HepG2 (cell line): Measurements from ENCODE around the gene HEXD. TPM values are rescaled to one million over a fixed set of nuclear protein-coding genes. Genes with fewer than 3 reads are reported as not detected.
A peak's percentile ranks its signal among the peaks of the same experiment; 100 is the strongest.

Source experiments
- CBX2 ChIP-seq, 2 experiments: fragments of 200-600 bp in 1 of 2; sonication (generic); formaldehyde crosslinking in 1 of 2; IDR thresholded peaks; 2 replicates each; pipeline versions ENCODE4 v1.7.0 to v1.8.1; 2018 to 2022; ENCODE audit warnings: low read depth in 2 of 2, low read length in 1 of 2, mild to moderate bottlenecking in 1 of 2, missing genetic modification reagents in 1 of 2
- EED ChIP-seq: sonication (generic); formaldehyde crosslinking; IDR thresholded peaks from 2 replicates; pipeline ENCODE4 v1.5.0; 2020; ENCODE audit warnings: mild to moderate bottlenecking, missing genetic modification reagents
- ELF1 ChIP-seq: sonication (generic); formaldehyde crosslinking; IDR thresholded peaks from 2 replicates; pipeline ENCODE4 v1.4.0; 2020; ENCODE audit warnings: missing genetic modification reagents
- GATA4 ChIP-seq: sonication (generic); IDR thresholded peaks from 2 replicates; pipeline ENCODE4 v1.6.1; 2016; ENCODE audit warnings: antibody characterized with exemption, low read depth, borderline replicate concordance
- JUND ChIP-seq: sonication (generic); formaldehyde crosslinking; IDR thresholded peaks from 2 replicates; pipeline ENCODE4 v1.8.0; 2022; ENCODE audit warnings: mild to moderate bottlenecking, missing genetic modification reagents
- MLLT10 ChIP-seq: sonication (generic); formaldehyde crosslinking; IDR thresholded peaks from 2 replicates; pipeline ENCODE4 v1.4.0; 2020; ENCODE audit warnings: missing genetic modification reagents
- RXRB ChIP-seq: IDR thresholded peaks from 2 replicates; pipeline ENCODE4 v1.6.1; 2016; ENCODE audit warnings: borderline replicate concordance, missing genetic modification reagents, missing compliant biosample characterization
- SP140L ChIP-seq: sonication (generic); formaldehyde crosslinking; IDR thresholded peaks from 2 replicates; pipeline ENCODE4 v1.4.0; 2020; ENCODE audit warnings: missing genetic modification reagents, borderline replicate concordance
- TAF1 ChIP-seq: sonication (generic); formaldehyde crosslinking; IDR thresholded peaks from 2 replicates; pipeline ENCODE4 v1.4.0; 2020; ENCODE audit warnings: missing genetic modification reagents
- ZBTB7B ChIP-seq: sonication (generic); formaldehyde crosslinking; IDR thresholded peaks from 2 replicates; pipeline ENCODE4 v1.4.0; 2020; ENCODE audit warnings: missing genetic modification reagents
- ZNF234 ChIP-seq: sonication (generic); formaldehyde crosslinking; conservative IDR thresholded peaks from 2 replicates; pipeline ENCODE4 v1.5.1; 2020; ENCODE audit warnings: mild to moderate bottlenecking, missing genetic modification reagents
- ZNF317 ChIP-seq: sonication (generic); formaldehyde crosslinking; IDR thresholded peaks from 2 replicates; pipeline ENCODE4 v1.5.0; 2020; ENCODE audit warnings: mild to moderate bottlenecking, missing genetic modification reagents
- ZNF570 ChIP-seq: sonication (generic); formaldehyde crosslinking; IDR thresholded peaks from 2 replicates; pipeline ENCODE4 v1.4.0; 2020; ENCODE audit warnings: mild to moderate bottlenecking, missing genetic modification reagents, borderline replicate concordance
- ZNF607 ChIP-seq: sonication (generic); formaldehyde crosslinking; IDR thresholded peaks from 2 replicates; pipeline ENCODE4 v1.5.1; 2020; ENCODE audit warnings: missing genetic modification reagents, mild to moderate bottlenecking, borderline replicate concordance
- ZNF75D ChIP-seq: sonication (generic); formaldehyde crosslinking; IDR thresholded peaks from 2 replicates; pipeline ENCODE4 v1.8.1; 2023; ENCODE audit warnings: missing genetic modification reagents, mild to moderate bottlenecking, borderline replicate concordance
- ZNF879 ChIP-seq: sonication (generic); formaldehyde crosslinking; IDR thresholded peaks from 2 replicates; pipeline ENCODE4 v1.8.1; 2023; ENCODE audit warnings: missing genetic modification reagents
- ZSCAN20 ChIP-seq: sonication (generic); formaldehyde crosslinking; IDR thresholded peaks from 2 replicates; pipeline ENCODE4 v1.4.0; 2020; ENCODE audit warnings: missing genetic modification reagents, mild to moderate bottlenecking, borderline replicate concordance
- polyA plus RNA-seq, 8 experiments: library from polyadenylated mRNA; depleted of rRNA in 3 of 8; stranded (reverse) in 7 of 8; unstranded in 1 of 8; fragments of >200 nt; fragmentation: Illumina TruSeq in 4 of 8; extraction: Trizol in 4 of 8; gene quantifications; 2 replicates each; pipeline versions ENCODE4 v1.2.1 to v1.2.3, GENCODE V29; 2011 to 2016; ENCODE audit warnings: low read depth in 4 of 8, missing spikeins in 1 of 8, mixed read lengths in 1 of 8; ENCODE audit not compliant: insufficient read depth in 1 of 8
- total RNA-seq, 5 experiments: library from RNA; depleted of rRNA; stranded (reverse); fragments of >200 nt; fragmentation: Illumina TruSeq; extraction: Trizol; gene quantifications; 2 replicates each; pipeline ENCODE4 v1.2.3, GENCODE V29; 2016; ENCODE audit warnings: low read depth in 1 of 5
- TF ChIP-seq, protein P1 (sequence below): sonication (generic); formaldehyde crosslinking; IDR thresholded peaks from 2 replicates; pipeline ENCODE4 v1.4.0; 2020; ENCODE audit warnings: low read depth, mild to moderate bottlenecking, missing genetic modification reagents
- TF ChIP-seq, protein P2 (sequence below): IDR thresholded peaks from 2 replicates; pipeline ENCODE4 v1.6.1; 2016; ENCODE audit warnings: mild to moderate bottlenecking, missing biosample characterization, missing genetic modification reagents
- TF ChIP-seq, protein P3 (sequence below): sonication (generic); formaldehyde crosslinking; IDR thresholded peaks from 2 replicates; pipeline ENCODE4 v1.8.1; 2022; ENCODE audit warnings: mild to moderate bottlenecking, missing genetic modification reagents
- TF ChIP-seq, protein P4 (sequence below): sonication (generic); formaldehyde crosslinking; IDR thresholded peaks from 2 replicates; pipeline ENCODE4 v1.4.0; 2020; ENCODE audit warnings: missing genetic modification reagents

Gene HEXD
- total and polyA plus RNA-seq, 2 of the 13 experiments (the other 11 are each of a cell fraction or from before 2014, with no cell fraction given): 22.3 to 41.8 TPM

DNA sequence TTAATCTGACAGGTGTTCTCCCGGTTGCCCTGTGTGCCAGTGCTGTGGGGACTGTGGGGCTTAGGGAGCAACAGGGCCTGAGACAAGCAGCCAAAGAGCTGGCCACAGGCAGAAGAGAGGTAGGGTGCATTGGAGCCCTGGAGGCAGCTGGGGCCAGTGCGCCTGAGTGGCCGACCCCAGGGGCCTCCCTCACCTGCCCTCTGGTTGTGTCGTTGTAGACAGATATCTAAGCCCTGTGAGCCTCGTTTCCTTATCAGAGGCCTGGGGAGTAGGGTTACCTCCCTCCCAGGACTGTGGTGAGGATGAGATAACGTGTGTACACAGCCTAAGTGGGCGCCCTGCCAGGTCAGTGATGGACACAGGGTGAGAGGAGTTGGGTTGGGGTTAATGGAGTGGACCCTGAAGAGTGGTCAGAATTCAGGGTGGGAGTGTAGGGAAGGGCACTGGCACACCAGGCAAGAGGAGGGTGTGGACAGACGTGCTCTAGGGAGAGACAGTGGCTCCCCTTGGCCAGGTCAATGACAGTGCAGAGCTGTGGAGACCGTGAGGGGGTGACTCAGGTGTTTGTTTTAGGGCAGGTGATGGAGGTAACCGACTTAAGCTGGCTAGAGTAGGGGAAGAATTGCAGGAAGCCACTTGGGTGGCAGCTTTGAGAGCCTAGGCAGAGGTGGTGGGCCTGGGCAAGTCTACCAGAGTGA is 43.8 kb downstream of the HEXD start (continued):
- TF ChIP-seq, protein P1, sequence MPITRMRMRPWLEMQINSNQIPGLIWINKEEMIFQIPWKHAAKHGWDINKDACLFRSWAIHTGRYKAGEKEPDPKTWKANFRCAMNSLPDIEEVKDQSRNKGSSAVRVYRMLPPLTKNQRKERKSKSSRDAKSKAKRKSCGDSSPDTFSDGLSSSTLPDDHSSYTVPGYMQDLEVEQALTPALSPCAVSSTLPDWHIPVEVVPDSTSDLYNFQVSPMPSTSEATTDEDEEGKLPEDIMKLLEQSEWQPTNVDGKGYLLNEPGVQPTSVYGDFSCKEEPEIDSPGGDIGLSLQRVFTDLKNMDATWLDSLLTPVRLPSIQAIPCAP (CRISPR knock-in tag): no peak
- no peak for TF ChIP-seq ZNF75D (CRISPR knock-in tag)
- no peak for TF ChIP-seq SP140L (CRISPR knock-in tag)
- TF ChIP-seq ELF1: peak; percentile 39; the same call in 1 of the 2 replicates
- no peak for TF ChIP-seq ZNF879 (CRISPR knock-in tag)
- TF ChIP-seq JUND (CRISPR knock-in tag): peak; percentile 7; the same call in 1 of the 2 replicates
- TF ChIP-seq, protein P2, sequence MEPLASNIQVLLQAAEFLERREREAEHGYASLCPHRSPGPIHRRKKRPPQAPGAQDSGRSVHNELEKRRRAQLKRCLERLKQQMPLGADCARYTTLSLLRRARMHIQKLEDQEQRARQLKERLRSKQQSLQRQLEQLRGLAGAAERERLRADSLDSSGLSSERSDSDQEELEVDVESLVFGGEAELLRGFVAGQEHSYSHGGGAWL (CRISPR knock-in tag): no peak
- peak; percentile 70; the same call in 1 of the 2 replicates for TF ChIP-seq GATA4
- no peak for TF ChIP-seq EED (CRISPR knock-in tag)
- TF ChIP-seq ZSCAN20 (CRISPR knock-in tag): peak; percentile 61; the same call in 1 of the 2 replicates
- TF ChIP-seq MLLT10 (CRISPR knock-in tag): no peak
- TF ChIP-seq ZNF570: no peak
- TF ChIP-seq, protein P3, sequence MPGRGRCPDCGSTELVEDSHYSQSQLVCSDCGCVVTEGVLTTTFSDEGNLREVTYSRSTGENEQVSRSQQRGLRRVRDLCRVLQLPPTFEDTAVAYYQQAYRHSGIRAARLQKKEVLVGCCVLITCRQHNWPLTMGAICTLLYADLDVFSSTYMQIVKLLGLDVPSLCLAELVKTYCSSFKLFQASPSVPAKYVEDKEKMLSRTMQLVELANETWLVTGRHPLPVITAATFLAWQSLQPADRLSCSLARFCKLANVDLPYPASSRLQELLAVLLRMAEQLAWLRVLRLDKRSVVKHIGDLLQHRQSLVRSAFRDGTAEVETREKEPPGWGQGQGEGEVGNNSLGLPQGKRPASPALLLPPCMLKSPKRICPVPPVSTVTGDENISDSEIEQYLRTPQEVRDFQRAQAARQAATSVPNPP (CRISPR knock-in tag): no peak; the same call in 1 of the 2 replicates
- no peak for TF ChIP-seq CBX2 (IDR thresholded peaks at IDR 0.05; ENCODE audit: low read depth, low read length)
- no peak for TF ChIP-seq CBX2 (CRISPR knock-in tag; IDR thresholded peaks at IDR 0.05; ENCODE audit: low read depth)
- TF ChIP-seq ZNF317: peak; percentile 51; the same call in 1 of the 2 replicates
- TF ChIP-seq ZNF234 (CRISPR knock-in tag): no peak
- TF ChIP-seq RXRB (CRISPR knock-in tag): peak; percentile 71
- TF ChIP-seq, protein P4, sequence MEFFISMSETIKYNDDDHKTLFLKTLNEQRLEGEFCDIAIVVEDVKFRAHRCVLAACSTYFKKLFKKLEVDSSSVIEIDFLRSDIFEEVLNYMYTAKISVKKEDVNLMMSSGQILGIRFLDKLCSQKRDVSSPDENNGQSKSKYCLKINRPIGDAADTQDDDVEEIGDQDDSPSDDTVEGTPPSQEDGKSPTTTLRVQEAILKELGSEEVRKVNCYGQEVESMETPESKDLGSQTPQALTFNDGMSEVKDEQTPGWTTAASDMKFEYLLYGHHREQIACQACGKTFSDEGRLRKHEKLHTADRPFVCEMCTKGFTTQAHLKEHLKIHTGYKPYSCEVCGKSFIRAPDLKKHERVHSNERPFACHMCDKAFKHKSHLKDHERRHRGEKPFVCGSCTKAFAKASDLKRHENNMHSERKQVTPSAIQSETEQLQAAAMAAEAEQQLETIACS (CRISPR knock-in tag): no peak
- peak; percentile 68 for TF ChIP-seq ZBTB7B (CRISPR knock-in tag)
- peak; percentile 32; the same call in 1 of the 2 replicates for TF ChIP-seq TAF1
- no peak for TF ChIP-seq ZNF607 (CRISPR knock-in tag)
